GM12865 (cell line): ENCODE results near the gene GSK3A.

ENCODE experiments used
- DNase-seq: peaks from one replicate; pipeline ENCODE4 v3.0.0; 2010; ENCODE audit warnings: low read depth
- H3K4me3 ChIP-seq: 2 replicates; pipeline ENCODE4 v1.5.1; 2011; ENCODE audit warnings: mild to moderate bottlenecking, low read depth, low read length, control low read depth
- CTCF ChIP-seq: IDR thresholded peaks from 2 replicates; pipeline ENCODE4 v1.5.1; 2011; ENCODE audit warnings: low read length, control low read depth, low read depth, inconsistent platforms; ENCODE audit not compliant: insufficient read depth; ENCODE audit errors: missing control alignments

The GSK3A gene

DNA sequence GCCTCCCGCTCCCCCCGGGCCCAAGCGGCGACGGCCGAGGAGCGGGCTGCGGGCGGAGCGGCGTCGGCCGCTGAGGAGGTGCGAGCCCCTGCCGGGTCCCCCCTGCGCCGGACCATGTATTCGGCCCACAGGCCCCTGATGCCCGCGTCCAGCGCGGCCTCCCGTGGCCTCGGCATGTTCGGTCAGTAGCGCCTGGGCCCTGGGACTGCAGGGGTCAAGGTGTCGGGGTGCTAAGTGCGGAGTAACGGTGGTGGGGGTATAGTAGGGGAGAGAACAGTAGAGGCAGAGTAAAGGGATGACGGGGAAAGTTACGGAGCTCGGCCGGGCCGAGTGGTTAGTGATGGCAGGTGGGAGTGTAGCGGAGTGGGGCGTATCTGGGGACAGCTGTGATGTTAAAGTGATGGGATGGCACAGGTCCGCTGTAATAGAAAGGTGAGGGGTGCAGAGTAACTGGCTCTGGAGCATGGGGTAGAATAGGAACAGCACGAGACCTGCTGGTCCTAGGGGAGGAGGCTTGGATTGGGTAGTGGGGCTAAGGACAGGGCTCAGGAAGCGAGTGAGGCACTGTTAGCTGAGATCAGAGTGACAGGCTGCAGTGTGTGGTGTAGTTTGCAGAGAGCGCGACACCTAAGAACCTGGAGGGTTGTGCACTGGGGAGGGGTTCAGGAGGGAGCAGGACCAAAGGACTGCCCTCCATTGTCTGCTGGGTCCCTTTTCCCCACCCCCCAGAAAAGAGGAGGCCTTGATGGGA is 42.4 kb upstream of the GSK3A start:
- peak overlapping the region; percentile 91 for H3K4me3 ChIP-seq
- DNase-seq, result peak; percentile 23
- no peak for TF ChIP-seq CTCF

- no peak for TF ChIP-seq CTCF
- H3K4me3 ChIP-seq, result no peak overlapping the region; the same call in 1 of the 2 replicates
- DNase-seq, result peak; percentile 91
Measured at GRCh38 chr19:42284066-42284501, 41.7 kb upstream of the GSK3A start.

DNA sequence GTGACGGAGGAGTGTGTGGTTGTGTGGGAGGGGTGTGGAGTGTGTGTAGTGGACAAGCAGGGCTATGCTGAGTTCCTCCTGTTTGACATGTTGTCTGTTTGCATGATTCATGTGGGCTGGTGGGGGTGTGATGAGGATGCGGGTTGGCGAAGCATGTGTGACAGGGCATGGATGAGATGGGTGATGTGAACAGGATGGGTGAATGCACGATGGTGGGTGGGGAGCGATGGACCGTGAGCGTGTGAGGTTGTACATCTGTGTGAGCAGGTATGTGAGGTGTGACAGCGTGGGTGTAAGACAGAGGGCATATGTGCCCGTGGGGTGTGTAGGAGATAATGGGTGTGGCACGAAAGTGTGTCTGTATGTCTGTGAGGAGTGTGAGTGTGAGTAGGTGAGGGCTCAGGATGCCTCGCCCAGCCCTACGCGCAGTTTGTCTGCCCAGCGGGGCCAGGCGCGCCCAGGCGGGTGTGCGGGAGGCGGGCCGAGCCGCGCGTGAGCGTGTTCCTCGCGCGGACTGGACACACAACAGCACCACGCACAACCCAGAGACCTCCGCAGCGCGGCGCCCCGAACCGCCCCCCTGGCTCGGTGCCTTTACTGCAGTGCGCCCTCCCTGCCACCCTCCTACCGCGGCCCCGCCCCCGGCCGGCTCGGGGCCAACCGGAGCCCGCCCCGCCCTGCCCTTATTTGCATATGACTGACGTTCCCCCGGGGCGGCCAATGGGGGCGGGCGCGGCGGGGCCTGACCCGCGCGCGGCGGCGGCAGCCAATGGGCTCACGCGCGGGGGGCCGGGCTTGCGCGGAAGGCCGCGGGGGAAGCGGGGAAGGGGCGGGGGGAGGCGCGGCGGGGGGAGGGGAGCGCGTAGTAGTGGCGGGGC is 41.0 kb upstream of the GSK3A start:
- TF ChIP-seq CTCF, result no peak
- peak; percentile 96 for DNase-seq
- peak overlapping the region; percentile 43 for H3K4me3 ChIP-seq

GRCh38 chr19:42282819-42283187 is 40.4 kb upstream of the GSK3A start:
- no peak for TF ChIP-seq CTCF
- peak; percentile 8 for DNase-seq
- peak overlapping the region; percentile 43; the same call in 1 of the 2 replicates for H3K4me3 ChIP-seq

DNA sequence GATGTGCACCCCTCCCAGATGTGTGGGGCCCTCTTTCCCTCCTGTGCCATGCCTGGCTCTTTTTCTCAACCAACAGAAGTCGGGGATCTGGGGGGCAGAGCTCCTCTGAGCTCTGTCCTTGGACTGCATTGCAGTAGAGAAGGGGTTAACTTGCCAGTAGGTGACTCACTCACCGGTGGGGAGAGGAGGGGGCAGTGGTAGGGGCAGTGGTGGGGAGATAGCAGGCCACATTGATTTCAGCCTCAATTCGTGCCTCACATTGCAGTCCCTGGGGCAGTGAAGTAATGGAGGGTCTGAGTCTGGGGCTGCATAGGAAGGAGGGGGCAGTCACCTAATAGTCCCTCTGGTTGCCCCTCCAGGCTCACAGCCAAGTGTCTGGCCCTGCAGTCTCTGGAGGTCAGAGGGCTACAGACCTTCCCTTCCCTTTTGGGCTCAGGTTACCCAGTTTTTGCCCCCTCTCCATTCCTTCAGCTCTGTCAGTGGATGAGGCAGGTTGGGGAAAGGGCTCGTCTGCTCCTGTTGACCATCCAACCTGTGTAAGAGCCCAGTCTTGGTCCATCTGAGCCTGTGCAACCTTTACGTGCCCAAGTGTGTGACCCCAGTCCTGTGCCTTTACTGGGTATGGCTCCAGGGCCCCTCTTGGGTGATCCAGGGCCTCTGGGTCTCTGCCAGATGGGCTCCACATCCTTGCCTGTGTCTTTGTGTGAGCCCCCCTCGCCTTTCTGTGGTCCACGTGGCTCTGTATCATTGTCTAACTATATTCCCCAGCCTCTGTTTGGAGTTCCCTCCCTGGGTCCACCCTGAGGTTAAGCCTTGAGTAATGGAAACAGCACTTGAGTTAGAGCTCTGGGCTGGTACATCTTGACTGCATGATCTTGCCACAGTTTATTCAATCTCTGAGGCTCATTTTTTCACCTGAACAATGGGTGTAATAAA is 39.7 kb upstream of the GSK3A start:
- TF ChIP-seq CTCF, result no peak
- DNase-seq, result no peak
- no peak overlapping the region; the same call in 1 of the 2 replicates for H3K4me3 ChIP-seq

GRCh38 chr19:42281146-42281826 is 38.9 kb upstream of the GSK3A start:
- TF ChIP-seq CTCF, result no peak
- H3K4me3 ChIP-seq, result peak overlapping the region; percentile 95
- DNase-seq, result no peak
